Measurements from ENCODE around the gene SPATA32.

Gene SPATA32

DNA sequence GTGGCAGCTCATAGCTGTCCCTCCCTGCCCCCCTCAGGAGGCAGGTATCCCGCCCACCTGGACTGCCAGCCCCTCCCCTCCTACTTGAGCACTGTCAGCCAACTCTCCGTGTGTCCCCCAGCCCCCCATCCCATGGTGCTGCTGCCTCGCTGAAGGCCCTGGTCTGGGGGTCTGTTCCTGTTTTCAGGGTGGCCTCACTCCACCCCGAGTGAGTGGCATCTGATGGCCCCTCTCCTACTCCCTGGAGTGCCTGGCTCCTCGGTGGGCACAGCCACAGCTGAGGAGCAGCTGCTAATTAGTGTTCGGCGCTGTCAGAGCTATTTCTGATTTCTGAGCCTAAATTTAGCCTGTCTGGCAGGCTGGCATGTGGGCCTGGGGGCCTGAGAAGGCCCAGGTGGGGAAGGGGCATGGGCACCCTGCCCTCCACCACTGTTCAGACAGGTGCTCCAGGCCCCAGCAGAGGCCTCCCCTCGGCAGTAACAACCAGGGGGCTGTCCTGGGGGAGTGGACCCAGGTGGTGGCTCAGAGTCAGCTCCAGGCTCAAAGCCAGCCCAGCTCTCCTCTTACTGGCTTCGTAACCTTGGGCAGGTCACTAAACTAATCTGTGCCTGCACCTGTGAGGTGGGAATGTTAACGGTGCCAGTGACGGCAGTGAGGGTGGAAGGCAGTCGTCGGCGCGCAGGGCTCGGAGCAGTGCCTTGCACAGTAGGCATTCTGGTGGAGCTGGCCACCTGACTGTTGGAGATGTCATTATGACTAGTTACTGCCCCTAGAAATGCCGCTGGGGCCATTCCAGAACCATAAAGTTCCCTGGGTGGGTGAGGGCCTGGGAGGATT, 33.8 kb downstream of the SPATA32 start:
- no peak overlapping the region for H3K4me3 ChIP-seq (ENCODE audit: low read length)
- H3K4me1 ChIP-seq (ENCODE audit: control insufficient read depth, insufficient read depth, low read length) = peaks cover 39% of the 10 kb centered on the region
- no peaks in the 10 kb centered on the region for H3K36me3 ChIP-seq (ENCODE audit: control insufficient read depth, insufficient read depth, low read length)
- no peaks in the 10 kb centered on the region for H3K9me3 ChIP-seq (ENCODE audit: control insufficient read depth, low read length)
- peaks cover 14% of the 10 kb centered on the region for H3K27me3 ChIP-seq (ENCODE audit: control insufficient read depth, insufficient read depth, low read length)
- peak overlapping the region; percentile 34 for H3K9ac ChIP-seq (ENCODE audit: low read length)

DNA sequence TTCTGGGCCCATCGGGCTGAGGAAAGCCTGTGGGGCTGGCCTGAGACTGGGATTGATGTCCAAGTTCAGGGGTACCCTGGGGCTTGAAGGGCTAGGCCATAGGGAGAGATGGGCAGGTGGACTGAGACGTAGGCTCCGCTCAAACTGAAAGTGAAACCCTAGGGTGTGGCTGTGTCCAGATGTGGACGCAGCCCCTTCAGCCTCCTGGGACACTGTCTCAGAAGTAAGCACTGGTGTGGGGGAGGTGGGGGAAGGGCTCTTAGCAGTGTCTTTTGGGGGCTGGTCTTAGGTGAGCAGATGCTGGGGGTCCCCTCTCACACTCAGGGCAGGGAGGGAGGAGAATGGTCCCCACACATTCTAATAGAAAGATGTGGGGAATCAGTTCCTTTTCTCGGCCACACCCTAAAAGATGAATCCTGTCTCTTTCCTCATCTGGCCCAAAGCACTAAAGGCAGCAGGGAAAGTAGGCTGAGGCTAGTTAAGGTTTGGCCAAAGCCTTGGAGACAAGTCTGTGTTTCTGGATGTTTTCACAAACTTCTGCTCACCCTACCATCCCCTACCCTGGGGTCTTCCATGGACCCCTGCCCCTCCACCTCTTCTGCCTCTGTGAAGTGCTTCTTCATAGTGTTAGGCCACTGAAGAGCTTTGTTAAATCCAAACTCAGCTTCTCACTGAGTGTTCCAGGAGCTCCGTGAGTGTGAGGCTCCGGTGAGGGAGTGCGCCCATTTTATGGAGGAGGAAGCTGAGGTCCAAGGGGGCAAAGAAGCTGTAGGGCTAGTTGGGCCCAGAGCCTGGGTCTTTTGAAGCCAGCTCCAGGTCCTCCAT, 34.6 kb downstream of the SPATA32 start:
- Histone ChIP-seq H3K27me3 (ENCODE audit: control insufficient read depth, insufficient read depth, low read length) (peaks cover 23% of the 10 kb centered on the region), H3K9ac (ENCODE audit: low read length) (peak overlapping the region; percentile 41), H3K4me3 (ENCODE audit: low read length) (no peak overlapping the region), H3K4me1 (ENCODE audit: control insufficient read depth, insufficient read depth, low read length) (peaks cover 39% of the 10 kb centered on the region), H3K9me3 (ENCODE audit: control insufficient read depth, low read length) (no peaks in the 10 kb centered on the region), H3K36me3 (ENCODE audit: control insufficient read depth, insufficient read depth, low read length) (no peaks in the 10 kb centered on the region)

DNA sequence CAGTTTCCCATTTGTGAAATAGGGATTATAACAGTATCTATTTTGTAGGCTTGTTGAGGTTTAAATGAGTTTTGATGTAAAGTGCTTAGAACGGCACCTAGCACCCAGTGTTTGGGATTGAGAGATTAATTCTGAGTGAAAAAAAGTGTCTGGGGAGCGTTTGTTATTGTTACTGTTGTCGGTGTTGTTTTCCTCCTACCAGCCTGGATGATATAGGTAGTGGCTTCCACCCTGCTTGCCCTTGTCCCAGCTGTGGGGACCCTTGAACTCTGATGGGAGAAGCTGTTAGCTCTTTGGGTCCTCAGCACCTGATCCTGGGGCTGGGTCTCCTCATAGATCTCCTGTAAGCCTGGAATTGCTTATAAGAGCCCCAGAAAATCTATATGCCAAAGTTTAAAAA, 35.3 kb downstream of the SPATA32 start:
- no peaks in the 10 kb centered on the region for H3K36me3 ChIP-seq (ENCODE audit: control insufficient read depth, insufficient read depth, low read length)
- H3K27me3 ChIP-seq (ENCODE audit: control insufficient read depth, insufficient read depth, low read length) = peaks cover 27% of the 10 kb centered on the region
- H3K4me1 ChIP-seq (ENCODE audit: control insufficient read depth, insufficient read depth, low read length) = peaks cover 39% of the 10 kb centered on the region
- H3K9ac ChIP-seq (ENCODE audit: low read length) = peak overlapping the region; percentile 7
- H3K4me3 ChIP-seq (ENCODE audit: low read length) = no peak overlapping the region
- no peaks in the 10 kb centered on the region for H3K9me3 ChIP-seq (ENCODE audit: control insufficient read depth, low read length)

DNA sequence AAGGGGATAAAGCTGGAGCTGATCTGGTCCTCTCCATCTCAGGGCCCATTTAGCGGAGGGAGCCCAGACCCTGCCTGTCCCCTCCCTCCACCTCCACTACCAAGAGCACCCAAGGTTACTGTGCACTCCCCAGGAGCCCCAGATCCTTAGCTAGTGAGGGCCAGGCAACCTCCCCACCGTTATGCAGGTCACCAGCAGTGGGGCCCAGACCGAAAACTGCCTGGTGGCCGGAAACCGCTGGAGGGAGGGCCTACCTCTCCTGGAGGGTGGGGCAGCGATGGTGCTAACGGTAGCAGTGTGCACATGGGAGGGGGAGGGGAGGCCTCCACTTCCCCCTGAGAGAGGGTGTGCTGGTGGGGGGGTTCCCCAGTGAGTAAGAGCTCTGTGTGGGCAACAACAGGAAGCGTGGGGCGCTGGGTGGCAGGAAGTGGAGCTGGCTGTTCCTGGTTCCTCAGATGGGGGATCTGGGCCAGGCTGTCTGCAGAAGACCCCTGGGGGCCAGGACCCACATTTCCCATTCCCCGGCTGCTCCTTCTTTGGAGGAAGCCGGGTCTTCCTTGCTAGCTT, 35.8 kb downstream of the SPATA32 start:
- Histone ChIP-seq H3K4me3 (ENCODE audit: low read length) (no peak overlapping the region), H3K9me3 (ENCODE audit: control insufficient read depth, low read length) (no peaks in the 10 kb centered on the region), H3K4me1 (ENCODE audit: control insufficient read depth, insufficient read depth, low read length) (peaks cover 37% of the 10 kb centered on the region), H3K36me3 (ENCODE audit: control insufficient read depth, insufficient read depth, low read length) (no peaks in the 10 kb centered on the region), H3K9ac (ENCODE audit: low read length) (peak overlapping the region; percentile 13), H3K27me3 (ENCODE audit: control insufficient read depth, insufficient read depth, low read length) (peaks cover 26% of the 10 kb centered on the region)

DNA sequence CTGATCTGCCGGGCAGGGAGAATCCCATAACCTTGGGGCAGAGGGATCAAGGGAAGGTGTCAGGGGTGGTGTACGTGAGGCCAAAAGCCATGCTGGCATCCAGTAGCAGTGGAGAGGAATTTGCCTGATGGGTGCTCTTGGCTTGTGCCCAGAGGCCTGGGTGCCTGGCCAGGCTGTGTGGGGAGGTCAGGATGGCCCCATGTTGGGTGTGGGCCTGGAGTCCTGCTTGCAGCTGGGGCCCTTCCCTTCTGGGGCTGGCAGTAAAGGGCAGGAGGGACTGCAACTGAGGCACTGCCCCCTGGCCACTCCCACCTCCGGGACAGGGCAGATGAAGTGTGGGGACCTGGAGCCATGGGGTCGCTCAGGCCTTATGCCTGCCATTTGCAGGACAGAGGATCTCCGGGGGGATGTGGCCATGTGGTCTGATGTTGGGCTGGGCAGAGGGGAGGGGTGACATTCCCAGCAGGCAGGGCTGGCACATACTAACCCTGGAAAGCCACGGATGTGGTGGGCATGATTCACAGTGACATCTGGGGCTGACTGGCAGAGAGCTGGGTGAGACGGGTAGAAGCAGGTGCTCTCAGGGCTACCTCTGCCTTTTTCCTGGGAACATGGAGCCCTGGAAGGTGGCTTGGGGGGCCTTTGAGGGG, 36.7 kb downstream of the SPATA32 start:
- H3K4me3 ChIP-seq (ENCODE audit: low read length) = no peak overlapping the region
- H3K9ac ChIP-seq (ENCODE audit: low read length) = peak overlapping the region; percentile 13
- no peaks in the 10 kb centered on the region for H3K36me3 ChIP-seq (ENCODE audit: control insufficient read depth, insufficient read depth, low read length)
- H3K27me3 ChIP-seq (ENCODE audit: control insufficient read depth, insufficient read depth, low read length) = peaks cover 32% of the 10 kb centered on the region
- no peaks in the 10 kb centered on the region for H3K9me3 ChIP-seq (ENCODE audit: control insufficient read depth, low read length)
- peaks cover 31% of the 10 kb centered on the region for H3K4me1 ChIP-seq (ENCODE audit: control insufficient read depth, insufficient read depth, low read length)

DNA sequence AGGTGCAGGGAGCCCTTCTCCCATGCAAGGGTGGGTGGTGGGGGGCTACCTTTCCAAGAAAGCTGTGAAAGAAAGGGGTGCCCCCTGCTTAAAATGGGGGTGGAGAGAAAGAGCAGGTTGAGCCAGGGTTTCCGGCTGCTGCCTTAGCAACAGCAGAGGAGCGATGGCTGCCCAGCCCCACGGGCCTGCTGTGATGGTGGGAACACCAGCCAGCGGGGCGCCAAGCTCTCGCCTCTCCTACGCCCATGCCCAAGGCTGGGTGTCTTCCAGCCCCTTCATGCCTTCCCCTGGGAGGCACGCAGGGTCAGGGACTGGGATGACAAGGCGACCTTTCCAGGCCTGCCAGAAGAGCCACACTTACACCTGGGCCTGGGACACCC, 37.2 kb downstream of the SPATA32 start:
- no peak overlapping the region for H3K9ac ChIP-seq (ENCODE audit: low read length)
- peaks cover 29% of the 10 kb centered on the region for H3K4me1 ChIP-seq (ENCODE audit: control insufficient read depth, insufficient read depth, low read length)
- H3K36me3 ChIP-seq (ENCODE audit: control insufficient read depth, insufficient read depth, low read length) = no peaks in the 10 kb centered on the region
- H3K9me3 ChIP-seq (ENCODE audit: control insufficient read depth, low read length) = no peaks in the 10 kb centered on the region
- H3K27me3 ChIP-seq (ENCODE audit: control insufficient read depth, insufficient read depth, low read length) = peaks cover 32% of the 10 kb centered on the region
- H3K4me3 ChIP-seq (ENCODE audit: low read length) = no peak overlapping the region

DNA sequence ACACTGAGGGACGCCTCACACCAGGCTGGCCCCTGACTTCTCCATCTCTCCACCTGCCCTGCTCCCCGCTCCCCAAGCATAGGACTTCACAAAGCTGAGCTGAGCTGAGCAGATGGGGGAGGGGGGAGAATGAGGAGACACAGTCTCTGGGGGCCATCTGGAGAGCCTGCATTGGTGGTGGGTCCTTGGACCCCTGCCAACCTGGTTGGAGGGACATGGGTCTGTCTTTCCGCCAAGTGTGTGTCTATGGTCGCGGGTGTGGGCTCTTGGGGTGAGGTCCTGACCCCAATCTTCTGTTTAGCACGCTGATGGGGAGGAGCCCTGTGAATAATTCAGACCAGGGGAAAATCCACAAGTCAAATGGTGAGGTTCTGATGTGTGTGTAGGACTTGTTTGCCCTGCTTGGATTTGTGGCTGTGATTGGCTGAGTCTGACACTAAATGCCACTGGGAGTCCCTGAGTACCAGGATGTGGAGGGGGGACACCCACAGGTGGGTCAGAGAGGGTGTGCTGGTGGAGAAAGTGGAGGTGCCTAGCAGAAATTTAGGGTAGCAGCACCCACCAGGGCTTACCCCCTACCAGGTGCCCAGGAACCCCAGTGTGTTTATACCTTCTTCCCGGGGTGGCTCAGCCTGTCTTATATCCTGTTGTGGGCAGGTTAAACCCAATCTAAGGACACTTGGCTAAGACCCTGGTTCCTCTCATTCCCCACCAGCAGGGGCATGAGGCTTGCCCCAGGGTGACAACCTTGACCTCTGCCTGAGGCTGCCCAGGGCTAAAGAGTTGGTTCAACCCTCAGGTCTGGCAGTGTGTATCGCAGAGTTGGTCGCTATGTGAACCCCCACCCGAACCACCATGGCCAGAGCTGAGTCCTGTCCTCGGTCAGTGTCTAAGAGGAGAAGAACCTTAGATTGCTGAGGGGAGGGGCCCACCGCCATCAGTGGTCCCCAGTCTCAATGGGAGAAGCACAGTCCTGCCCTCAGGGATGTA, 38.1 kb downstream of the SPATA32 start:
- H3K36me3 ChIP-seq (ENCODE audit: control insufficient read depth, insufficient read depth, low read length) = no peaks in the 10 kb centered on the region
- H3K9ac ChIP-seq (ENCODE audit: low read length) = peak overlapping the region; percentile 15
- H3K4me3 ChIP-seq (ENCODE audit: low read length) = no peak overlapping the region
- peaks cover 32% of the 10 kb centered on the region for H3K27me3 ChIP-seq (ENCODE audit: control insufficient read depth, insufficient read depth, low read length)
- peaks cover 24% of the 10 kb centered on the region for H3K4me1 ChIP-seq (ENCODE audit: control insufficient read depth, insufficient read depth, low read length)
- H3K9me3 ChIP-seq (ENCODE audit: control insufficient read depth, low read length) = no peaks in the 10 kb centered on the region

DNA sequence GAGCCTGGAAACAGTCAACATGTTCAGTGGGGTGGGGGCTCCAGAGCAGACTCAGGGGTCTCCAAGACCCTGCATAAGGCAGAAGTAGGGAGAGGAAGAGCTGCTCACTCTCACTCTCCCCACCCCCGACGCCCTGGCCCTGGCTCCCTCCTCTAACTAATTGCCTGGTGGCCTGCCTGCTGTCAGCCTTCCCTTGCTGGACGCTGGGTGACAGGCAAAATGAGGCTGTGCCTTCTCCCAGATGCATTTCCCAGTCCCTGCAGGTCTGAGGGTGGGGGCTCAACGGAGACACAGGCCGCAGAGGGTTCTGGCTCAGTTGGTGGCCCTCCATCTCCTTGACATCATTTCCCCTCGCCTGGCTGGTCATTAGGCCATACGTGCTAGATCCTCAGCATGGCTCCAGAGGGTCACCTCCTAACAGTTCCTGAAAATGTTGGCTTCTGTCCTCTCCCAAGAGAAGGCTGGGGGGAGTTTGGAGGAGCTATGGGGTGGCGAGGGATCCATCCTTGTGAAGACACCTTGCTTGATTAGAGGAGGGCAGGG, 38.8 kb downstream of the SPATA32 start:
- H3K36me3 ChIP-seq (ENCODE audit: control insufficient read depth, insufficient read depth, low read length) = no peaks in the 10 kb centered on the region
- peaks cover 19% of the 10 kb centered on the region for H3K4me1 ChIP-seq (ENCODE audit: control insufficient read depth, insufficient read depth, low read length)
- peak overlapping the region; percentile 28 for H3K9ac ChIP-seq (ENCODE audit: low read length)
- H3K4me3 ChIP-seq (ENCODE audit: low read length) = no peak overlapping the region
- H3K9me3 ChIP-seq (ENCODE audit: control insufficient read depth, low read length) = no peaks in the 10 kb centered on the region
- peaks cover 32% of the 10 kb centered on the region for H3K27me3 ChIP-seq (ENCODE audit: control insufficient read depth, insufficient read depth, low read length)

DNA sequence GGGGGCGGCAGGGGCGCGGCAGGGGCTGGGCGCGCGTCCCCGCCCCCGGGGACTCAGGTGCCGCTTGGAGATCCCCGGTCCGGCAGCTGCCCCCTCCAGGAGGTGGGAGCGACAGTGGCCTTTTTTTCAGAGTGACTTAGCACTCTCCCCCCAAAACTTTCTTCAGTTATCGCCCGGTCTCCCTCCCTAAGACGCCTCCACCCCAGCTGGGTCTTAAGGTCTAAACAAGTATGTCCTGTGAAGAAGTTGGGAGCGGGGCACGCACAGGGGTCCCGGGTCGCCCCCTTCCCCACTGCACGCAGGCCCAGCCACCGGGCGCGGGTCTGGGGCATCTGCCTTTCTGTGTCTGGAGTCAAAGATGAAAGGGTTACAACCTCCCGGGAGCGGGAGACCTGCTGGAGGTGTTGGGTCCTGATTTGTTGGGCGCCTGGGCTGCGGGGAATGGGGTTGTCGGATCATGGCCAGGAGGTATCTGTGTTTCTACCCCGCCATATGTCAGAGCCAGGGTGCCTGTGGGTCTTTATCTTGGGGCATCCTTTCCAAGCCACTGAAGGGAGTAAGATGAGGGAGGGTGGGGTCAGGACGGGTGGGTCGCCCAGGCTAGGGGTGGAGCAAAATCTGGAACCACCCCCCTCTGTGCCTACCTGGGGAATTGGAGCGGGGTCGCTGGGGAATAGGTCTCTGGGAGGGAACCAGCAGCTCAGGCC, 39.5 kb downstream of the SPATA32 start:
- peak overlapping the region; percentile 50 for H3K9ac ChIP-seq (ENCODE audit: low read length)

DNA sequence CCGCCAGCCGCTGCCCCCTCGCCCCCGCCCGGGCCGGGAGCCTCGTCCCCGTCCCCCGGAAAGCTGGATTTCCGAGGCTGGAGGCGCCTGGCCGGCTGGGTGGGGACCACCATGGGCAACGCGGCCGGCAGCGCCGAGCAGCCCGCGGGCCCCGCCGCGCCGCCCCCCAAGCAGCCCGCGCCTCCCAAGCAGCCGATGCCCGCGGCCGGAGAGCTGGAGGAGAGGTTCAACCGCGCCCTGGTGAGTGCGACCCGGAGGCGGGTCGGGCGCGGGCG, 39.9 kb downstream of the SPATA32 start:
- Histone ChIP-seq H3K9ac (ENCODE audit: low read length) (peak overlapping the region; percentile 50), H3K27me3 (ENCODE audit: control insufficient read depth, insufficient read depth, low read length) (peaks cover 32% of the 10 kb centered on the region), H3K4me1 (ENCODE audit: control insufficient read depth, insufficient read depth, low read length) (peaks cover 12% of the 10 kb centered on the region), H3K9me3 (ENCODE audit: control insufficient read depth, low read length) (no peaks in the 10 kb centered on the region), H3K36me3 (ENCODE audit: control insufficient read depth, insufficient read depth, low read length) (no peaks in the 10 kb centered on the region), H3K4me3 (ENCODE audit: low read length) (no peak overlapping the region)

More for the DNA sequence above, 39.5 kb downstream of the SPATA32 start:
- Histone ChIP-seq H3K4me1 (ENCODE audit: control insufficient read depth, insufficient read depth, low read length) (peaks cover 17% of the 10 kb centered on the region), H3K9me3 (ENCODE audit: control insufficient read depth, low read length) (no peaks in the 10 kb centered on the region), H3K27me3 (ENCODE audit: control insufficient read depth, insufficient read depth, low read length) (peaks cover 32% of the 10 kb centered on the region), H3K36me3 (ENCODE audit: control insufficient read depth, insufficient read depth, low read length) (no peaks in the 10 kb centered on the region), H3K4me3 (ENCODE audit: low read length) (no peak overlapping the region)
